OCI-LY7 (cell line): Measurements from ENCODE around the gene APLN.

Experiments used
- EZH2phosphoT487 ChIP-seq: fragments of 200-600 bp; sonication (generic); IDR thresholded peaks from 2 replicates; pipeline ENCODE4 v1.6.1; 2018; ENCODE audit warnings: low read depth, borderline replicate concordance, mild to moderate bottlenecking, mixed run types, antibody characterized with exemption, low read length, moderate library complexity, mixed read lengths
- TF ChIP-seq, protein P1 (sequence below): fragments of 200-600 bp; sonication (generic); conservative IDR thresholded peaks from 2 replicates; pipeline ENCODE4 v1.5.1; 2014; ENCODE audit warnings: mild to moderate bottlenecking, antibody characterized with exemption, low read length, moderate library complexity, mixed read lengths

DNA sequence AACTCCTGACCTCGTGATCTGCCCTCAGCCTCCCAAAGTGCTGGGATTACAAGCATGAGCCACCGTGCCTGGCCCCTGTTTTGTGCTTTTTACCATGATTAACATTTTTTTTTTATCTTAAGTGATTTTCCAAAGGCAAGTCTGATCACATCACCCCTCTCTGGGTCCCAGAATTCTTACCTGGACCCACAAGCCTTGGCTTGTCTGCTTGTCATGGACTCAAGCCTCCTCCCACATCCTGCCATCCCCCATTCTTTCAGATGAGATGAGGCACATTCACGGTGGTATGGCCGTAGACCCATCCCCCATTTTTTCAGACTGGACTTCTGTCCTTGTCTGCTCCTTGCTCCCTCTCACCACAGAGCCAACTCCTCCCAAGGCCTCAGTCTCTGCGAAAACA, 55.3 kb downstream of the APLN start:
- TF ChIP-seq, protein P1, sequence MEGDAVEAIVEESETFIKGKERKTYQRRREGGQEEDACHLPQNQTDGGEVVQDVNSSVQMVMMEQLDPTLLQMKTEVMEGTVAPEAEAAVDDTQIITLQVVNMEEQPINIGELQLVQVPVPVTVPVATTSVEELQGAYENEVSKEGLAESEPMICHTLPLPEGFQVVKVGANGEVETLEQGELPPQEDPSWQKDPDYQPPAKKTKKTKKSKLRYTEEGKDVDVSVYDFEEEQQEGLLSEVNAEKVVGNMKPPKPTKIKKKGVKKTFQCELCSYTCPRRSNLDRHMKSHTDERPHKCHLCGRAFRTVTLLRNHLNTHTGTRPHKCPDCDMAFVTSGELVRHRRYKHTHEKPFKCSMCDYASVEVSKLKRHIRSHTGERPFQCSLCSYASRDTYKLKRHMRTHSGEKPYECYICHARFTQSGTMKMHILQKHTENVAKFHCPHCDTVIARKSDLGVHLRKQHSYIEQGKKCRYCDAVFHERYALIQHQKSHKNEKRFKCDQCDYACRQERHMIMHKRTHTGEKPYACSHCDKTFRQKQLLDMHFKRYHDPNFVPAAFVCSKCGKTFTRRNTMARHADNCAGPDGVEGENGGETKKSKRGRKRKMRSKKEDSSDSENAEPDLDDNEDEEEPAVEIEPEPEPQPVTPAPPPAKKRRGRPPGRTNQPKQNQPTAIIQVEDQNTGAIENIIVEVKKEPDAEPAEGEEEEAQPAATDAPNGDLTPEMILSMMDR: no peak
- TF ChIP-seq EZH2phosphoT487: no peak
